ENCODE results near the gene PRDX6. TPM values are rescaled to one million over a fixed set of nuclear protein-coding genes. Genes with fewer than 3 reads are reported as not detected.
"Not testable (repeated sequence)": the region's sequence is repeated elsewhere in the genome, so short reads cannot be mapped to it uniquely, and the experiment has no call there.

The PRDX6 gene
- total RNA-seq, 1 donor from 2014 or later, result 27.3 TPM

DNA sequence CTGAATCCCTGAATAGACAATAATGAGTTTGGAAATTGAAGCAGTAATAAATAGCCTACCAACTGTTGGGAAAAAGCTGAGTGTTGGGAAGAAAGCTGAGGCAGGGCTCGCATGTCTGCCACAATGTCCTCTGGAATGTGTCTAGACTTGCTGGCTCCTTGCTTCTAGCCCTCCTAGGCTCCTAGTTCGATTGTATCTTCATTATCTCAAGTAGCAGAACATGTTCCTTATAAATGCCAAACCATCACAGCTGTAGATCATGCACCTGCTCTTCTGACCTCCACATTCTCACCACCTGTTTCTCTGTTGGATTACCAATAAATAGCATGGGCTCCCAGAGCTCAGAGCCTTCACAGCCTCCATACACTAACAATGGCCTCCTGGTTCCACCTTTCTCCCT is 12.9 kb upstream of the PRDX6 start:
- not testable (repeated sequence) for DNase-seq (ENCODE audit: low spot score in 2 of 2); FAIRE-seq

DNA sequence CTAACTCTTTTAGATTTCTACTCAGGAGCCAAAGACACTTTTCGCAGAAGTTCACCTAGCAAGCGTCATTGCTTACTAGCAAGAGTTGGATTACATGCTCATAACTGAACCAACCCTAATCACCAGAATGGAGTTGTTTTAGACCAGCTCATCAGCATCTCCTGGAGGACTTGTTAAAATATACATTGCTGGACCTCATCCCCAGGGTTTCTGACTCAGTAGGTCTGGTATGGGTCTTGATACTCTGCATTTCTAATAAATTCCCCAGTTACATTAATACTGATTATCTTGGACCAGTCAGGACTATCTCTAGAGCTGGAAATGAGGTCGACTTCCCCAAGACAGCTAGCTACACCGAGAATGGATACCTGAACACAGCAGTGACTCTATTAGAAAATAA is 9.7 kb upstream of the PRDX6 start:
- DNase-seq (ENCODE audit: low spot score in 2 of 2), result no peak
- no peak for FAIRE-seq

GRCh38 chr1:173469656-173470055 is 7.5 kb upstream of the PRDX6 start:
- FAIRE-seq (no peak), DNase-seq (ENCODE audit: low spot score in 2 of 2) (no peak)

- no peak for FAIRE-seq
- no peak for DNase-seq (ENCODE audit: low spot score in 2 of 2)
These were observed 6.5 kb upstream of the PRDX6 start for GRCh38 chr1:173470608-173471007.

DNA sequence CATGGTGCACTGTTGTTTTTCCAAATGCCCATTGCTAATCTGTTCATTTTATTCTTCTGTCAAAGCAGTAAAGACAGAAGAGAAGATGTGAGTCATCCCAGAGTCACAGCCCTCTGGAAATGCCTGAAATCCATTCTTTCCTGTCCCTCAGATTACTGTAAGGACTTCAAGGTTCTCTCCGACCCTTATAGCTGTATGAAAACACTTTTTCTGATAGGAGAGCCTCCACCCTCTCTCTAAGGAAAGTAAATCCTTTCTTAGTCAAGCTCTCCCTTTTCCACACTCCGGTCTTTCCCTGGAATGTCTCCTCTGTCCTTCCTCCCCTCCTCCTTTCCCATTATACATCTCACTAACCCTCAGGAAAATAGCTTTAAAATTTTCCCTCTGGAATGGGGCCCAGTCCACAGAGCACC is 3.5 kb upstream of the PRDX6 start:
- no peak for FAIRE-seq
- DNase-seq (ENCODE audit: low spot score in 2 of 2), result no peak

DNA sequence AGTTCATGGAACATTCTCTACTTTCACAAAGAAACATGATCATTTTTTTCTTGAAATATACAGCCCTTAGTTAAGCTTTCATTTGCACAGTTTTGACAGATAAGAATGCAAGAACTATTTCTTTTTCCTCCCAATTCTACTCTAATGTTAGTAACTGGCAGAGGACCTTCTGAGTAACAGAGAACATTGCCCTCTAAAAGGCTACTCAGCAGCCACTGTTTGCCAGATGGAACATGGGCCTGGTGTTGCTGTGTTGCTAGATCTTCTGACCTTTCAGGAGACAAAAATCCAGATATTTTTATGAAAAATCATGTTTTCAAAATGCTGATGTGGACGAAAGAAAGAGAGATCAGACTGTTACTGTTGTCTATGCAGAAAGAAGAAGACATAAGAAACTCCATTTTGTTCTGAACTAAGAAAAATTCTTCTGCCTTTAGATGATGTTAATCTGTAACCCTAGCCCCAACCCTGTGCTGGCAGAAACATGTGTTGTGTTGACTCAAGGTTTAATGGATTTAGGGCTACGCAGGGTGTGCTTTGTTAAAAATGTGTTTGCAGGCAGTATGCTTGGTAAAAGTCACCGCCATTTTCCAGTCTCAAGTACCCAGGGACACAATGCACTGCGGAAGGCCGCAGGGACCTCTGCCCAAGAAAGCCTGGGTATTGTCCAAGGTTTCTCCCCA is 2.9 kb upstream of the PRDX6 start:
- no peak for DNase-seq (ENCODE audit: low spot score in 2 of 2)
- FAIRE-seq, result no peak

DNA sequence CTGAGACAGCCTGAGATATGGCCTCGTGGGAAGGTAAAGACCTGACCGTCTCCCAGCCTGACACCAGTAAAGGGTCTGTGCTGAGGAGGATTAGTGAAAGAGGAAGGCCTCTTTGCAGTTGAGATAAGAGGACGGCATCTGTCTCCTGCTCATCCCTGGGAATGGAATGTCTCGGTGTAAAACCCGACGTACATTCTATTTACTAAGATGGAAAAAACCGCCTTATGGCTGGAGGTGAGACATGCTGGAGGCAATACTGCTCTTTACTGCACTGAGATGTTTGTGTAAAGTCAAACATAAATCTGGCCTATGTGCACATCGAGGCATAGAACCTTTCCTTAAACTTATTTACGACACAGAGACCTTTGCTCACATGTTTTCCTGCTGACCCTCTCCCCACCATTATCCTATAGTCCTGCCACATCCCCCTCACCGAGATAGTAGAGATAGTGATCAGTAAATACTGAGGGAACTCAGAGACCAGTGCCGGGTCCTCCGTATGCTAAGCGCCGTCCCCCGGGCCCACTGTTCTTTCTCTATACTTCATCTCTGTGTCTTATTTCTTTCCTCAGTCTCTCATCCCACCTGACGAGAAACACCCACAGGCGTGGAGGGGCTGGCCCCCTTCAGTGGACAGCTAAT is 2.2 kb upstream of the PRDX6 start:
- not testable (repeated sequence) for DNase-seq (ENCODE audit: low spot score in 2 of 2); FAIRE-seq

DNA sequence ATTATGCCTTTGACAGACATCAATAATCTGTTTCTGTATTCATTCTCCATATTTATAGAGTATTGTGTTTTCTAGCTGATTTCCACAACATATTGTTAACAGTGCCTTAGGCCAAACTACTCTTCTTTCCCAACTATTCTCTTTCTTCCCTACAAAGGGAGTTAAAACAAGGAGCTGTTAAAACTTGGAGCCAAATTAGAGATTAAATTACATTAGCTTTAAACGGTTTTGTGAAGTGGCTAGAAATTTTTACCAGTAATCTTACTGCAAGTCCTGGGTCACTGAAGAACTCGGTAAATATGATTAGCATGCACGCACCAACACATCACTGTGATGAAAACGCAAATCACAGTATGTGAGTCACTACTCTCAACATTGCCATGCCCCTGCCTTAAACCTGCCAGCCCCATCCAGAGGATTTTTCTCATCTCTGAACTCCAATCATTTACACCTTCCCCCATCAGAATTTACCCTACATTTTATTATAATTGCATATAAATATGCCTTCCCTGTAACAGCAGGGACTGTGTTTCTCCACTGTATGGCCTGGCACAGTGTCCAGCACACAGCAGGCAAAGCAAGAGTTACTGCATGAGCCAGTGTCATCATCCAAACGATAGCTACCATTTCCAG is 1.5 kb upstream of the PRDX6 start:
- DNase-seq (ENCODE audit: low spot score in 2 of 2) (no peak), FAIRE-seq (no peak)

DNA sequence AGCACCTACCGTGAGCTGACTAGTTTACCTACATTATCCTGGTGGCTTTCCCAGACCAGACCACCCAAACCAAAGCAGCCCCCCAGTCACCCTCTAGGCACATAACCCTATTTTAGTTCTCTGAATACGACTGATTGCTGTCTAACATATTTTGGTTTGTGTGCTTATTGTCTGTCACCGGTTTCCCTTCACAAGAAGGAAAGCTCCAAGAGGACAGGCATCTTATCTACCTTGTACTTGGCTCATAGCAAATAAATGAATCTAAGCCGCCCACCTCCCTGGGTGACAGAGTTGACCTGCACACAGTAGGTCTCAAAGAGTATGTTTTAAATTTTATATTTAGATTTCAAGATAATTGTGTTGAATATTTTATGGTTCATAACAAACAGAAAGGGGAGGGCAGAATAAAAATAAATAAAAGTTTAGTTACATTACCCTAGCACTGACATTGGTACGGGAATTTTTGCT is 904 bp upstream of the PRDX6 start:
- FAIRE-seq (no peak), DNase-seq (ENCODE audit: low spot score in 2 of 2) (no peak)

DNA sequence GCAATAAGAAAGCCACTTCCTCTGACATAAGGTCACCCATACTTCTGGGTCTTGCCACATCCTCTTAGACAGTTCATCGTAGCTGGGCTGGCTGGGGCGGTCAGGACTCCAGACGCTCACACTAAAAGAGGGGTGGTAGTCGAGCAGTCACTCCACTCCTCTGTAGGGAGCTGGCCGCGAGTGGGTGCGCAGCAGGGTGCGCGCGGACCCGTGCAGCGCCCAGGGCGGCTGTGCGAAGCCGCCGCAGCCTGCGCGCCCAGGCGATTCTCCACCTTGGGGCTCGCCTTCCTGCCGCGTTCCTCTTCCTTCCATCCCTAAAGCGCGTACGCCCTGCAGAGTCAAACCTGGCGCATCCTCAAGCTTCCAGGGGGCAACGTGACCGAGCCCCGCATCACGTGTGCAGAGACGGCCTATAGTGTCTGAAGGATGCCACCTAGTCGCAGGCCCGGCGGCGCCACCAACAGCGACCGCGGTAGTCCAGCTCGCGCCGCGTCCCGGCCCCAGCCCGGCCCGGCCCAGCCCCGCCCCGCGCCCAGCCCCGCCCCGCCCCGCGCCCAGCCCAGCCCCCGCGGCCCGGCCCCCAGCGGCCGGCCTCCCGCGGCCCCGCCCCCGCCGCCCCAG is 360 bp upstream of the PRDX6 start:
- DNase-seq (ENCODE audit: low spot score in 2 of 2) (peak; percentile 92 to 94), FAIRE-seq (no peak)

- no peak for FAIRE-seq
- peak; percentile 30 to 34 for DNase-seq (ENCODE audit: low spot score in 2 of 2)
These were observed 1.0 kb downstream of the PRDX6 start for GRCh38 chr1:173478094-173478674.

- DNase-seq (ENCODE audit: low spot score in 2 of 2), result no peak
- FAIRE-seq, result no peak
These were observed 2.5 kb downstream of the PRDX6 start for GRCh38 chr1:173479649-173480048.

- FAIRE-seq (no peak), DNase-seq (ENCODE audit: low spot score in 2 of 2) (no peak)
These were observed 4.1 kb downstream of the PRDX6 start for GRCh38 chr1:173481195-173481772.

DNA sequence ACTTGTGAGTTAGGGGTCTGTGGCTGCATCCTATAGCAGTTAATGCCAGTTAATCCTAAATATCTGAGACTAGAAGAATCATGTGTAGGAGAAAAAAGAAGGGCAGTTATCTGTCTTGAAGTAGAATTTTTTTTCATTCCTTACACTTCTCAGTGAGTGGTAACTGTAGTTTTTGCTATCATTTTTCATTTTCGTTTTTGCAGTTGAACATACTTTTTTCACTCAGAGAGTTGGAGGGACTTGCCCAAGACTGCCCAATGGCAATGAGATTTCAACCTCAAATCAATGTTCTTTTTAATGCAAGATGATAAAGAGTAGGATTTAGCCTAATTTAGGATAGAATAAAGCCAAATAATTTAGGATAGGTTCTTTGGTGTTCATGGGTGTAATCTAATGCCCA is 5.5 kb downstream of the PRDX6 start:
- FAIRE-seq (no peak), DNase-seq (ENCODE audit: low spot score in 2 of 2) (no peak)

- FAIRE-seq, result no peak
These were observed 7.1 kb downstream of the PRDX6 start for GRCh38 chr1:173484276-173484675.

DNA sequence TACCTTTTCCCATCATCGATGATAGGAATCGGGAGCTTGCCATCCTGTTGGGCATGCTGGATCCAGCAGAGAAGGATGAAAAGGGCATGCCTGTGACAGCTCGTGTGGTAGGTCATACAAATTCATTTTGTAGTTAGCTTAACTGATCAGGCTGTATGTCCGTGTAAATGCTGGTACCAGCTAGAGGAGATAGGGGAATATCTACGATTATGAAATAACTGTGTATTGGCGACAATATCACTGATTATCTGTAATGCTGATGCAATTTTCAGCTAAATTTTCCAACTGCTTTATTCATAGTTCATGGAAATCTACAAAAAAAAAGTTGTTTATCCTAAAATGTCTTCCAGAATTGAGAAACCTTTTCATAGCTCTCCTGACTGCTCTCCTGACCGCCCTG is 8.3 kb downstream of the PRDX6 start:
- DNase-seq (ENCODE audit: low spot score in 2 of 2) (no peak), FAIRE-seq (no peak)

More at GRCh38 chr1:173484276-173484675, 7.1 kb downstream of the PRDX6 start:
- no peak for DNase-seq (ENCODE audit: low spot score in 2 of 2)

- FAIRE-seq, result no peak
These were observed 10.9 kb downstream of the PRDX6 start for GRCh38 chr1:173488001-173488400.

DNA sequence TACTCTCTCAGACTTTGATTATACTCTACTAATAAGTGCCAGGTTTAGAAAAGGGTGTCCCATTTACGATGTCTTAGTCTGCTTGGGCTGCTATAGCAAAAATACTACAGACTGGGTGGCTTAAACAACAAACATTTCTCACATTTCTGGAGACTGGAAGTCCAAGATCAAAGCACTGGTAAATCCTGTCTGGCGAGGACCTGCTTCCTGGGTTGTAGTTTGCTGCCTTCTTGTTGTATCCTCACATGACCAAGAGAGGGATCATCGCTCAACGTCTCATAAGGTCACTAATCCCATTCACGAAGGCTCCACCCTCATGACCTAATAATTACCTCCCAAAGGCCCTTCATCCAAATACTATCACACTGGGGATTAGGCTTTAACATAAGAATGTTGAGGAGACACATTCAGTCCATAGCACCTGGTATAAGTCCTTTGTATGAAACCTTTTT is 12.0 kb downstream of the PRDX6 start:
- no peak for FAIRE-seq

More at GRCh38 chr1:173488001-173488400, 10.9 kb downstream of the PRDX6 start:
- DNase-seq (ENCODE audit: low spot score in 2 of 2), result no peak

GRCh38 chr1:173489929-173490328 is 12.8 kb downstream of the PRDX6 start:
- DNase-seq (ENCODE audit: low spot score in 2 of 2) (no peak), FAIRE-seq (no peak)

More for the DNA sequence above, 12.0 kb downstream of the PRDX6 start:
- DNase-seq (ENCODE audit: low spot score in 2 of 2), result no peak

GRCh38 chr1:173491508-173491907 is 14.4 kb downstream of the PRDX6 start:
- DNase-seq (ENCODE audit: low spot score in 2 of 2) (no peak), FAIRE-seq (no peak)

Data from frontal cortex (tissue), 4 donors.